Measurements from ENCODE around the gene HIF1A. TPM values are rescaled to one million over a fixed set of nuclear protein-coding genes. Genes with fewer than 3 reads are reported as not detected.

HIF1A gene
- total and polyA plus RNA-seq, 2 experiments from 2014 or later, result 113 to 242 TPM

- H3K27me3 ChIP-seq (ENCODE audit: insufficient read depth), result no peaks in the 10 kb centered on the region
- H3K4me3 ChIP-seq, result no peak overlapping the region
- ATAC-seq (no peak; the same call in 2 of the 3 replicates), DNase-seq (ENCODE audit: low spot score) (no peak)
- peaks cover 47% of the 10 kb centered on the region for H3K4me1 ChIP-seq (ENCODE audit: insufficient read depth)
- Mint-ChIP-seq H3K4me1 (peaks cover 46% of the 10 kb centered on the region), H3K9me3 (no peaks in the 10 kb centered on the region), H3K4me3 (no peak overlapping the region), H3K27ac (no peak overlapping the region), H3K36me3 (ENCODE audit: low read depth) (peaks cover 7% of the 10 kb centered on the region; the same call in 2 of the 3 replicates), H3K27me3 (ENCODE audit: insufficient read depth, low read depth, poor library complexity) (peaks cover 6% of the 10 kb centered on the region)
- H3K79me2 ChIP-seq (replicated peaks; ENCODE audit: insufficient read depth), result peaks cover 100% of the 10 kb centered on the region
- no peaks in the 10 kb centered on the region for H3K9me2 ChIP-seq (ENCODE audit: insufficient read depth)
- TF ChIP-seq JUNB (IDR thresholded peaks at IDR 0.05; ENCODE audit: unreplicated experiment) (no peak), ZNF114 (CRISPR knock-in tag; IDR thresholded peaks at IDR 0.05) (no peak), STAT1 (IDR thresholded peaks at IDR 0.05; ENCODE audit: unreplicated experiment) (no peak), REST (IDR thresholded peaks at IDR 0.05; ENCODE audit: unreplicated experiment) (no peak), CREB1 (CRISPR knock-in tag; IDR thresholded peaks at IDR 0.05; ENCODE audit: low read depth) (no peak), ZNF331 (CRISPR knock-in tag; IDR thresholded peaks at IDR 0.05; ENCODE audit: low read depth) (no peak), ETS1 (IDR thresholded peaks at IDR 0.05) (no peak)
- peaks cover 76% of the 10 kb centered on the region for H4K20me1 ChIP-seq (replicated peaks; ENCODE audit: insufficient read depth)
- no peak overlapping the region for H3K27ac ChIP-seq (ENCODE audit: low read depth)
- H3K4me2 ChIP-seq, result peak overlapping the region; percentile 35
- H3F3A ChIP-seq (replicated peaks; ENCODE audit: low read depth), result no peaks in the 10 kb centered on the region
- no peaks in the 10 kb centered on the region for H3K36me3 ChIP-seq (ENCODE audit: insufficient read depth)
- no peak overlapping the region for H2AFZ ChIP-seq
Measured at GRCh38 chr14:61710853-61711817, 15.8 kb downstream of the HIF1A start.

- H2AFZ ChIP-seq, result no peak overlapping the region
- H3K27ac Mint-ChIP-seq, result peak overlapping the region; percentile 39
- ATAC-seq (no peak; the same call in 1 of the 3 replicates), DNase-seq (ENCODE audit: low spot score) (no peak)
- peak overlapping the region; percentile 7; the same call in 1 of the 3 replicates for H3K4me3 Mint-ChIP-seq
- no peaks in the 10 kb centered on the region for H3K9me2 ChIP-seq (ENCODE audit: insufficient read depth)
- H3K4me1 Mint-ChIP-seq, result peaks cover 51% of the 10 kb centered on the region
- no peaks in the 10 kb centered on the region for H3K36me3 ChIP-seq (ENCODE audit: insufficient read depth)
- H3K27me3 Mint-ChIP-seq (ENCODE audit: insufficient read depth, low read depth, poor library complexity), result peaks cover 6% of the 10 kb centered on the region
- no peaks in the 10 kb centered on the region for H3K27me3 ChIP-seq (ENCODE audit: insufficient read depth)
- peaks cover 56% of the 10 kb centered on the region for H3K4me1 ChIP-seq (ENCODE audit: insufficient read depth)
- no peak overlapping the region for H3K4me3 ChIP-seq
- 0 out of 3 replicates have a peak, but pooled peaks cover under 1% of the 10 kb centered on the region for H3K36me3 Mint-ChIP-seq (ENCODE audit: low read depth)
- TF ChIP-seq EZH2 (IDR thresholded peaks at IDR 0.05; ENCODE audit: low read depth, unreplicated experiment) (no peak), CTCF (conservative IDR thresholded peaks at IDR 0.05; ENCODE audit: low read depth in 2 of 2) (no peak), ETS1 (IDR thresholded peaks at IDR 0.05) (no peak), JUNB (IDR thresholded peaks at IDR 0.05; ENCODE audit: unreplicated experiment) (no peak), NANOG (IDR thresholded peaks at IDR 0.05; ENCODE audit: borderline replicate concordance) (no peak), ZNF331 (CRISPR knock-in tag; IDR thresholded peaks at IDR 0.05; ENCODE audit: low read depth) (no peak)
- peaks cover 76% of the 10 kb centered on the region for H4K20me1 ChIP-seq (replicated peaks; ENCODE audit: insufficient read depth)
- H3F3A ChIP-seq (replicated peaks; ENCODE audit: low read depth), result no peaks in the 10 kb centered on the region
- peaks cover 100% of the 10 kb centered on the region for H3K79me2 ChIP-seq (replicated peaks; ENCODE audit: insufficient read depth)
- H3K4me2 ChIP-seq, result peak overlapping the region; percentile 35
- H3K9me3 Mint-ChIP-seq, result no peaks in the 10 kb centered on the region
- H3K27ac ChIP-seq (ENCODE audit: low read depth), result no peak overlapping the region; the same call in 1 of the 2 replicates
Measured at GRCh38 chr14:61712137-61712536, 16.8 kb downstream of the HIF1A start.
